Gastrocnemius medialis (tissue), 4 donors: Measurements from ENCODE around the gene TTYH3.

Experiments
- POLR2A ChIP-seq, 2 donors: fragments of 450-650 bp; IDR thresholded peaks; one replicate each; pipeline ENCODE4 v1.6.1; 2017; ENCODE audit warnings: antibody characterized with exemption in 2 of 2, mild to moderate bottlenecking in 2 of 2, moderate library complexity in 2 of 2
- TF ChIP-seq, protein P1 (sequence below), 5 experiments: fragments of 450-650 bp in 3 of 5; fragments of 200-600 bp in 2 of 5; sonication (generic) in 2 of 5; IDR thresholded peaks in 4 of 5; conservative IDR thresholded peaks in 1 of 5; 1 replicate in 4 of 5; 2 replicates in 1 of 5; pipeline ENCODE4 v1.5.1; 2016 to 2019; ENCODE audit warnings: antibody characterized with exemption in 5 of 5, mild to moderate bottlenecking in 3 of 5, moderate library complexity in 3 of 5

DNA sequence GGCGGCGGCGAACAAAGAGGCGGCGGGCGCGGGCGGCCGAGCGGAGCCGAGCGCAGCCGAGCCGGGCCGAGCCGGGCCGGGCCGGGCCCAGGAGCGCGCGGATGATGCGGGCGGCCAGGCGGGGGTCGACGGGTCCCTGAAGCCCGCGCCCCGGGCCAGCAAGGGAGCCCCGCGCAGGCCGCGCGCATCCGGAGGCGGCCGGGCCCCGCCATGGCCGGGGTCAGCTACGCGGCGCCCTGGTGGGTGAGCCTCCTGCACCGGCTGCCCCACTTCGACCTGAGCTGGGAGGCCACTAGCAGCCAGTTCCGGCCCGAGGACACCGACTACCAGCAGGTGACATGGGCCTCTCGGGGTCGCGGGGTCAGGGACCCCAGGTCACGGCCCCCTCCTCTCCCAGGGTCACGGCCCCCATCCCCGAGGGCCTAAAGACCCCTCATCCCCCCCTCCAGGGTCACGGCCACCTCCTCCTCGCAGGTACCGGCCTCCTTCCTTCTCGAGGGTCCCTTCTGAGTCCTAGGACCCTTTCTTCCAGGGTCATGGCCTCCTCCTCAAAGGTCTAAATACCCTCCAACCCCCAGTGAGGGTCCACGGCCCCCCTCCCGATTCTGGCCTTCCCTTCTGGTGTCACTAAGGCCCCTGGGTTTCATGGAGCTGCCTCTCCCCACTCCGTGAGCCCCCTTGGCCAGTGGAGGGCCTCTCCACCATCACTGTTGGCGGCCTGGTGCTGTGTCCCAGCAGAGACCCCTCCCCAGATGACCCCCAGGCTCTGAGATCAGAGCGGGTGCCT, at the start of gene TTYH3:
- peak in 1 of 2 donors; percentile 58 for TF ChIP-seq POLR2A (IDR thresholded peaks at IDR 0.05)
- TF ChIP-seq, protein P1, sequence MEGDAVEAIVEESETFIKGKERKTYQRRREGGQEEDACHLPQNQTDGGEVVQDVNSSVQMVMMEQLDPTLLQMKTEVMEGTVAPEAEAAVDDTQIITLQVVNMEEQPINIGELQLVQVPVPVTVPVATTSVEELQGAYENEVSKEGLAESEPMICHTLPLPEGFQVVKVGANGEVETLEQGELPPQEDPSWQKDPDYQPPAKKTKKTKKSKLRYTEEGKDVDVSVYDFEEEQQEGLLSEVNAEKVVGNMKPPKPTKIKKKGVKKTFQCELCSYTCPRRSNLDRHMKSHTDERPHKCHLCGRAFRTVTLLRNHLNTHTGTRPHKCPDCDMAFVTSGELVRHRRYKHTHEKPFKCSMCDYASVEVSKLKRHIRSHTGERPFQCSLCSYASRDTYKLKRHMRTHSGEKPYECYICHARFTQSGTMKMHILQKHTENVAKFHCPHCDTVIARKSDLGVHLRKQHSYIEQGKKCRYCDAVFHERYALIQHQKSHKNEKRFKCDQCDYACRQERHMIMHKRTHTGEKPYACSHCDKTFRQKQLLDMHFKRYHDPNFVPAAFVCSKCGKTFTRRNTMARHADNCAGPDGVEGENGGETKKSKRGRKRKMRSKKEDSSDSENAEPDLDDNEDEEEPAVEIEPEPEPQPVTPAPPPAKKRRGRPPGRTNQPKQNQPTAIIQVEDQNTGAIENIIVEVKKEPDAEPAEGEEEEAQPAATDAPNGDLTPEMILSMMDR (IDR thresholded peaks at IDR 0.05 in 4 of 5, conservative IDR thresholded peaks at IDR 0.05 in 1 of 5): no peak
